ENCODE data around the gene TSHZ1.

TSHZ1 gene

DNA sequence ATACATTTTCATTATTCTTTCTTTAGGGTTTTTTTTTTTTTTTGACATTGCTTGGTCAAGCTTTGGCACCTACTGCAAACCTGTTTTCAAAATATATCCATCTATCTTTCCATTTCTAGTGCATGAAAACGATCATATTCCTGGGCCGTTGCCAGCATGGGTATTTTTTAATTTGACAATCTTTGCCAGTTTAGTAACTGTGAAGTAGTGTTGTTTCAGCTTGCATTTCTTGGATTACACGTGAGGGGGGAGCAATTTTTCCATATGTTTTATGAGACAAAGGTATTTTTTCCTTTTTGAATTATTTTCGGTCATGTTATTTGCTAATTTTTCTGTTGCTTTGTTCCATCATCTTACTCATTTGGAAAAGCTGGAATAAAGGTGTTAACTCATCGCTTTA, 40.9 kb downstream of the TSHZ1 start:
- no peak overlapping the region for H3K4me3 ChIP-seq (ENCODE audit: low read length)
- no peak overlapping the region for H3K27ac ChIP-seq (ENCODE audit: low read depth, low read length)
- H3K36me3 ChIP-seq (ENCODE audit: control insufficient read depth, insufficient read depth, low read length), result no peaks in the 10 kb centered on the region
- no peaks in the 10 kb centered on the region for H3K27me3 ChIP-seq (ENCODE audit: control insufficient read depth, insufficient read depth, low read length)
- H3K4me1 ChIP-seq (ENCODE audit: control insufficient read depth, insufficient read depth, low read length), result peaks cover 12% of the 10 kb centered on the region
- H3K9ac ChIP-seq (ENCODE audit: low read length), result no peak overlapping the region

DNA sequence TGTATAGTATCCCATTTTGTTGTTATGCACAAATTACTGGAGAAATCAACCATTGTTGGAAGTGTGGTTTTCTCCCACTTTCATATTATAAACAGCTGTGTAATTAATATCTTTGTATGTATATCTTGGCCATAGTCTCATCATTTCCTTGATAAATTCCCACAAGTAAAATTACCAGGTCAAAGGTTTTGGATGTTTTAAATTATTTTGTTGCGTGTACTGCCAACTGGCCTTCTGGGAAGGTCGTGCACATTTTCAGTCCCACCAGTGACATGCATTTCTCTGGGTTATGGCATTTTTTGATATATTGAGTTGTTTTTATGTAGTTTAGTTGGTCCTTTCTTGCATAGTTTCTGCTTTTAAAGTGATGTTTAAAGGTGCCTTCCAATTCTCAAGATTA, 41.5 kb downstream of the TSHZ1 start:
- peaks cover 13% of the 10 kb centered on the region for H3K4me1 ChIP-seq (ENCODE audit: control insufficient read depth, insufficient read depth, low read length)

DNA sequence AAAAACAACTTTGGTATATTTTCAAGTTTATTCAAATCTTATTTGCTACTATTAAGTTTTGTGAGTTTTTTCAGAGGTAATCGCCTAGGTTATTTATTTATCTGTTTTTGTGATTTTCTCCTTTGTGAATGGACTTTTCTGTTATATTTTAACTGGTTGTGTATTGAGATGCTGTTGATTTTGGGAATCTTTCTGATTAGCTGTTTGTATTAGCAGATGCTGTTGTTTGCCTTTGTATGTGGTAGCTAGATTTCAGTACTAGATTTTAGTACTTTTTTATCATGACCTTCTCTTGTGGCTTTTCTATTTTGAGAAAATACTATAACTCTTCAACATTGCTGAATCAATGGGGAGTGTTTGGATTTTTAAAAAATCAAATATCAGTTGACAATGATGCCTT, 42.4 kb downstream of the TSHZ1 start:
- Histone ChIP-seq H3K27ac (ENCODE audit: low read depth, low read length) (no peak overlapping the region), H3K4me1 (ENCODE audit: control insufficient read depth, insufficient read depth, low read length) (peaks cover 11% of the 10 kb centered on the region), H3K9ac (ENCODE audit: low read length) (no peak overlapping the region), H3K36me3 (ENCODE audit: control insufficient read depth, insufficient read depth, low read length) (no peaks in the 10 kb centered on the region), H3K27me3 (ENCODE audit: control insufficient read depth, insufficient read depth, low read length) (no peaks in the 10 kb centered on the region), H3K4me3 (ENCODE audit: low read length) (no peak overlapping the region)

More for the DNA sequence above, 41.5 kb downstream of the TSHZ1 start:
- Histone ChIP-seq H3K4me3 (ENCODE audit: low read length) (no peak overlapping the region), H3K27me3 (ENCODE audit: control insufficient read depth, insufficient read depth, low read length) (no peaks in the 10 kb centered on the region), H3K27ac (ENCODE audit: low read depth, low read length) (no peak overlapping the region), H3K9ac (ENCODE audit: low read length) (no peak overlapping the region), H3K36me3 (ENCODE audit: control insufficient read depth, insufficient read depth, low read length) (no peaks in the 10 kb centered on the region)

DNA sequence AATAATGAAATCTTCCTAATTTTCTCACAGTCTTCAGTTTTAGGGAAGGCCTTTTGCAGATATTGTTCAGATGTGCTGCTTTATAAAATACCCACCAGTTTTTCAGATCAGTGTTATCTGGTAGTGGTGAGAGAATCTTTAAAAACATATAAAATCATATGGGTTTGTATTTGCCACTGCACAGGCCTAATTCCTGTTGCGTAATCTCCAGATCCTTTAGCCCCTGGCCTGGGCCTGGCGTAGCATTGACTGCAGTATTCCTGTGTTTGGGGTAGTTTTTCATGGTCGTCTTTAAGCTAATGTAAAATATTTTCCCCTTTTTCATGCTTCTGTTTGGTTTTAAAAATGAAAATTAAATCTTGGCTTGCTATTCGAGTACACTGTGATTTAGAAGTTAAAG, 43.2 kb downstream of the TSHZ1 start:
- H3K9ac ChIP-seq (ENCODE audit: low read length), result no peak overlapping the region
- H3K27ac ChIP-seq (ENCODE audit: low read depth, low read length), result no peak overlapping the region
- no peaks in the 10 kb centered on the region for H3K36me3 ChIP-seq (ENCODE audit: control insufficient read depth, insufficient read depth, low read length)
- H3K4me1 ChIP-seq (ENCODE audit: control insufficient read depth, insufficient read depth, low read length), result peaks cover 6% of the 10 kb centered on the region
- H3K4me3 ChIP-seq (ENCODE audit: low read length), result no peak overlapping the region
- H3K27me3 ChIP-seq (ENCODE audit: control insufficient read depth, insufficient read depth, low read length), result no peaks in the 10 kb centered on the region

DNA sequence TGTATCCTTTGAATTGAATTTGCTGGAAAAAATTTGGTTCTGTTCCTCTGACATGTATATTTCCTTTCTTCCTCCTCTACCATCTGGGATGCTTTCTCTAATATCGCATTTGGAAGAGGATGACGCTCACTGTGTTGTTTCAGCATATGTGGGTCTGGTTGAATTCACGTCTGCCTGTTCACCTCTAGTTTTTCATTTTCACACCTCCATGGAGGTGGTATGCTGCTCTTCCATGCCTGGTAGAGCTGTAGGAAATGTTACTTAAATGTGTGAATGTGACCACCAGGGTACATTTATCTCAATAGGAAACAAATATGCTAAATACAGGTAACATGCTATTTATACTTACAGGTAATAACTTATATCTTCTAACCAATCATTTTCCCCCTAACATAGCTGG, 44.5 kb downstream of the TSHZ1 start:
- H3K36me3 ChIP-seq (ENCODE audit: control insufficient read depth, insufficient read depth, low read length), result no peaks in the 10 kb centered on the region
- peaks cover 6% of the 10 kb centered on the region for H3K4me1 ChIP-seq (ENCODE audit: control insufficient read depth, insufficient read depth, low read length)
- H3K4me3 ChIP-seq (ENCODE audit: low read length), result no peak overlapping the region
- no peak overlapping the region for H3K27ac ChIP-seq (ENCODE audit: low read depth, low read length)
- no peak overlapping the region for H3K9ac ChIP-seq (ENCODE audit: low read length)
- H3K27me3 ChIP-seq (ENCODE audit: control insufficient read depth, insufficient read depth, low read length), result no peaks in the 10 kb centered on the region

DNA sequence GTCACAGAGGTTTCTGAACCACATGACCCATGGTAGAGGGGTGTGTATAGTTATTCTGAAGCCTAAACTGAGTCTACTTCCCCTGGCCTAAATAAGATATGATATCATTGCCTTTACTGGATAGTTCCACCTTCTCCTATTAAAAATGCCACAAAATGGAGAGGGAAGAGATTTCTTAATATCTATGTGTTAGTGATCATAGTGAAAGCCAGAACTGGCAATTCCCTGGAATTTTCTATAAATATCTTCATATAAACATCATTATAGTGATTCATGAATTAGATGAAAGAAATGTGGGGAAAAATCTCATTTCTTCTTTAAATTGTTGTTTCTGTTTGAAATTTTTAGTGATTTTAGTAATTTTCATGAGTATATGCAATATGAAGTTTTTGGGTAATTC, 45.8 kb downstream of the TSHZ1 start:
- H3K36me3 ChIP-seq (ENCODE audit: control insufficient read depth, insufficient read depth, low read length), result no peaks in the 10 kb centered on the region
- peaks cover 6% of the 10 kb centered on the region for H3K4me1 ChIP-seq (ENCODE audit: control insufficient read depth, insufficient read depth, low read length)
- no peak overlapping the region for H3K4me3 ChIP-seq (ENCODE audit: low read length)
- no peak overlapping the region for H3K9ac ChIP-seq (ENCODE audit: low read length)
- no peak overlapping the region for H3K27ac ChIP-seq (ENCODE audit: low read depth, low read length)
- H3K27me3 ChIP-seq (ENCODE audit: control insufficient read depth, insufficient read depth, low read length), result no peaks in the 10 kb centered on the region

DNA sequence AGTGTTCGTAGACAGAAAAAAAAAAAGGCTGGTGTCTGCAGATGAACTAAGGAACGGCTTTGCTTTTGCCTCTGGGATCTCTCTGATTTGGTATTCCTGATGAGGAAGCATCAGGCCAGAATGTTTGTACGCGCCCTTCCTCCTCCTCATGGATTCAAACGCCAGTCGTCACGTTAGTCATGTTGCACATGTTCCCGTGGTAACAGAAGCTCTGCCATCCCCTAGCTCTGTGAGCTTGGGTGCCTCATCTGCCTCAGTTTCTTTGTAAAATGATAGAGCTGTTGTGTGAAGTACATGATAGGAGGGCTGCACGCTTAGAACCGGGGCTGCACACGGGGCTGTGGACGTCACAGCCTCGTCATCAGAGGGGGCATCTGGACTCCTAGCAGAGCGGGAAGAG, 47.0 kb downstream of the TSHZ1 start:
- H3K9ac ChIP-seq (ENCODE audit: low read length), result no peak overlapping the region
- H3K27ac ChIP-seq (ENCODE audit: low read depth, low read length), result no peak overlapping the region
- H3K36me3 ChIP-seq (ENCODE audit: control insufficient read depth, insufficient read depth, low read length), result no peaks in the 10 kb centered on the region
- H3K27me3 ChIP-seq (ENCODE audit: control insufficient read depth, insufficient read depth, low read length), result no peaks in the 10 kb centered on the region
- no peak overlapping the region for H3K4me3 ChIP-seq (ENCODE audit: low read length)
- peaks cover 6% of the 10 kb centered on the region for H3K4me1 ChIP-seq (ENCODE audit: control insufficient read depth, insufficient read depth, low read length)

DNA sequence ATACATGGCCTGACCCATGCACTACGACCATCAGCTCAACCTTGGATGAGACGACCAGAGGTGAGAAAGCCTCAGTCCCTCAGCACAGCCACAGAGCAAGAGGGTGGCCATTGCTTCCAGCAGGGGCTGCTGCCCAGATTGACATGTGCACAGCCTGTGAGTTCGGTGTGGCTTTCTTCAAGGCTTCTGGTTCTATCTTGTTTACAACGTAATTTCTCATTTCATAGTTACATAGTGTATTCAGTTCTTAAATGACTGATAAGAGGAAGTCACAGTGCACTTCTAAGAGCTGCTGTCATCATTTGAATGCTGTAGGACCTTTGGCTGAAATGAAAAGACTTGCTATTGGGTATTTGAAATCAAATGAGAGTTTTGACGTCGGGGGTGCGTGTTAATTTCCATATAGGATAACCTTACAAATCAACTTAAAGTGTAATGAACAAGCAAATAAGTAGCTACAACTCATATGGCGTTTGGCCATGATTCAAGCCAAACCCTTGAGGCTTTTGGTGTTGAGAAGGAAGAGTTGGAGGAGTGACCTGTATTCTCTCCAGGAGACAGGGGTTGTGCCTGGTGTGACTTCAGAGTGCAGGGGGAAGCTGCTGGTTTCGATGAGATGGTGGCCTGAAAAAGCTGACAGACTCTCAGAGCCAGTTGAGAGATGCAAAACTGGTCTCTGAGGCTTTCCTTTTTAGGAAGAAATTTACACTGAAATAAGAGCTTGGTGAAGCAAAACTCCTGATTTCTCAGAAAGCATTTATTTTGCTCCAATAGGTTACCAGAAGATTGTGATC, 51.0 kb downstream of the TSHZ1 start:
- Histone ChIP-seq H3K27me3 (ENCODE audit: control insufficient read depth, insufficient read depth, low read length) (no peaks in the 10 kb centered on the region), H3K4me3 (ENCODE audit: low read length) (no peak overlapping the region), H3K9ac (ENCODE audit: low read length) (no peak overlapping the region), H3K27ac (ENCODE audit: low read depth, low read length) (no peak overlapping the region), H3K36me3 (ENCODE audit: control insufficient read depth, insufficient read depth, low read length) (no peaks in the 10 kb centered on the region), H3K4me1 (ENCODE audit: control insufficient read depth, insufficient read depth, low read length) (peaks cover 3% of the 10 kb centered on the region)

DNA sequence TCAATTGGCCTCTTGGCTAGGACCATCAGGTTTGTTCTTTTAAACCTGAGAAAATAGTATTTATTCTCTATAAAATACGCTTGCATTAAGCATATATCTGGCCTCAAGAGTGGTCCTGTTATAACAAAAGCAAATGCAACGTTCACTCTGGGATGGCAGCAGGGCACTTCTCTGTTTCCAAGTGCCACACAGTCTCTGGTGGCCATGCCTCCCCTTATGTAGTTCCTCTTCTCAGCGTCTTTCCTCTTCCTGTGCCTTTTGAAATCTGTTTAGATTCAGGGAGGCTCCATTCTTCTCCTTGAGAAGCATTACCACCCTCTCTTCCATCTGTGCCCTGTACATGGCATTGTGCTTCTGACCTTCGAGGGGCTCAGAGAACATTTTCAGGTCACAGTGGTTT, 51.9 kb downstream of the TSHZ1 start:
- H3K4me1 ChIP-seq (ENCODE audit: control insufficient read depth, insufficient read depth, low read length), result peaks cover 2% of the 10 kb centered on the region
- no peak overlapping the region for H3K9ac ChIP-seq (ENCODE audit: low read length)
- H3K27me3 ChIP-seq (ENCODE audit: control insufficient read depth, insufficient read depth, low read length), result no peaks in the 10 kb centered on the region
- H3K27ac ChIP-seq (ENCODE audit: low read depth, low read length), result no peak overlapping the region
- no peaks in the 10 kb centered on the region for H3K36me3 ChIP-seq (ENCODE audit: control insufficient read depth, insufficient read depth, low read length)
- H3K4me3 ChIP-seq (ENCODE audit: low read length), result no peak overlapping the region

DNA sequence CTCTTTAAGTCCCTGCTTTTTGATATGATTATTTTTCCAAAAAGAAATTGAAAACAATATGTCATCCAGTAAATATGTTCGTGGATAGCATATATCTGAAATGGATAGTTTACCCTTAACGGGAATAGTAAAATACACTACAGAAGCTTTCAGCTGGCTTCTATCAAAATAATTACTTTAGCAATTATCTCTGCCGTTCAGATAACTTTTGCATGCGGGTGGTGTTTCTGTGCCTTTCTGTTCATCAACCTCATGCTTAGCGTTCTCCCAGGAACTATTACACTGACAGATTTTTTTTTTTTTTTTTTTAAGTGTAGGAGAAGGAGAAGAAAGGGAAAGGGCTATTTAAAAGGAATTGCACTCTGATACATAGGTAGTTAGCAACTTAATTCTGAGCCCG, 53.6 kb downstream of the TSHZ1 start:
- Histone ChIP-seq H3K4me3 (ENCODE audit: low read length) (no peak overlapping the region), H3K27ac (ENCODE audit: low read depth, low read length) (no peak overlapping the region), H3K27me3 (ENCODE audit: control insufficient read depth, insufficient read depth, low read length) (no peaks in the 10 kb centered on the region), H3K36me3 (ENCODE audit: control insufficient read depth, insufficient read depth, low read length) (no peaks in the 10 kb centered on the region), H3K4me1 (ENCODE audit: control insufficient read depth, insufficient read depth, low read length) (peaks cover 2% of the 10 kb centered on the region), H3K9ac (ENCODE audit: low read length) (no peak overlapping the region)

DNA sequence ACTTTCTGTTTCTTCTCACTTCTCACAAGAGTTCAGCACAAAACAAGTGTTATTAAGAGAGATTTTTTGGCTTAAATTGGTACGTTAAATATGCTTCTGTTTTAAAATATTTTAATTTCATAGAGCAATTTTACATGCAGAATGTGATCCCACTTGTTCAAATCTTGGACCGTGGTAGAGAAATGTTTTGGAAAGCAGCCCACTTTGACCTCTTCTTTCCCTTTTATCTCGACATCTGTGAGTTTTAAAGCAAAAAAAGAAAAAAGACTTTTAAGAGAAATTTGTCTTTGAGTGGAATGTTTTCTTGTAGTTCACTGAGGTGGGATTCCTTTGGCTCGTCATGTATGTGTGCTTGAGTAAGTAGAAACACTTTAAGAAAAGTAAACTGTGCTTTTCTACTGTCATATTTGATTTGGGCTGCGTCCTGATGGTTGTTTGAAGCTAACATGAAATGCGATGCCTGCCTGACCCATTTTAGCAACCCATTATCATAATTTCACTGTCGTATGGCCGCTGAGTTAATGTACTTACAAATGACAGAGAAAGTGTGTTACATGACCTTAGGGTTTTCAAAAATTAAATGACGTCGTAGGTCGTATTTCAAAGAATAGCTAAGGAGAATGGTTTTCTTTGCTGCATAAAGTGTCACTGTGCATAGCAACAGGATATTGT, 54.5 kb downstream of the TSHZ1 start:
- Histone ChIP-seq H3K27ac (ENCODE audit: low read depth, low read length) (no peak overlapping the region), H3K36me3 (ENCODE audit: control insufficient read depth, insufficient read depth, low read length) (no peaks in the 10 kb centered on the region), H3K9ac (ENCODE audit: low read length) (no peak overlapping the region), H3K4me1 (ENCODE audit: control insufficient read depth, insufficient read depth, low read length) (peaks cover 2% of the 10 kb centered on the region), H3K4me3 (ENCODE audit: low read length) (no peak overlapping the region), H3K27me3 (ENCODE audit: control insufficient read depth, insufficient read depth, low read length) (no peaks in the 10 kb centered on the region)

DNA sequence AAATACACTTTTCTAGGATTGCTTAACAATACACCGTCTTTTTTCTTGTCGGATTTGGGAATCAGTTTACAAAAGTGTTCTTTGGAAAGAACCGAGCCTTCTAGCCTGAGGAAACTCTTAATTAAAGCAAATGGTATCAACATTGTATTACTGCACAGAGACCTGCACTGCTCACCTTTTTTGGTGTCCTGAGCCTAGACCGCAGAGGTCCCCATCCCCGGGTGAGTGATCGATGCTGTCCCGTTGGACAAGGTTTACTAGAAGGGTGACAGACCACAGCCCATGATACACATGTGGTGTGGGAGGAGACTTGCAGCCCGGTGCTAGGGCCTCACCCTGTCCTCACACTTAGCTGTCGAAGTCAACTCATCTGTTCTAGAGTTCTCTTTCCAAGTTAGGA, 55.3 kb downstream of the TSHZ1 start:
- Histone ChIP-seq H3K4me1 (ENCODE audit: control insufficient read depth, insufficient read depth, low read length) (peaks cover 2% of the 10 kb centered on the region), H3K4me3 (ENCODE audit: low read length) (no peak overlapping the region), H3K27ac (ENCODE audit: low read depth, low read length) (no peak overlapping the region), H3K27me3 (ENCODE audit: control insufficient read depth, insufficient read depth, low read length) (no peaks in the 10 kb centered on the region), H3K9ac (ENCODE audit: low read length) (no peak overlapping the region), H3K36me3 (ENCODE audit: control insufficient read depth, insufficient read depth, low read length) (no peaks in the 10 kb centered on the region)

Measured in rectal smooth muscle tissue (tissue), 1 donor.